ENCODE measurements around the gene REV3L.

REV3L gene

DNA sequence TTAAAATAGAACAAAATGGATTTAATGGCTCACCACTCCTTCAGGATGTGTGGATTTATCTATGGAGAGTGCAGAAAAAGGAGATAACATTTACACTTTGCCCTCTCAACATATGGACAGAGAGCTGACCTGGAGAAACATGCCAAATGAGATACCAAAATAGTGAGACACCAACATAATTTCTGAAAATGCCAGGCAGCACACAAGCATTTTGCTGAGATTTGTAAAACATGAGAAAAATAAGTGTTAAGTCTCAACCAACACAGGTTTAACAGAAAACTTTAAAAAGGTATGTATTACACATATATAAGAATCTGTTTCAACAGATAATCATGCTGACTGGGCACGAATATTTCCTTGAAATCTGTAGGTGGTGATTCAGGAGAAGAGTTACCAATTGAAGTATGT, 145.2 kb downstream of the REV3L start:
- H3K27ac ChIP-seq (replicated peaks), result no peak overlapping the region

DNA sequence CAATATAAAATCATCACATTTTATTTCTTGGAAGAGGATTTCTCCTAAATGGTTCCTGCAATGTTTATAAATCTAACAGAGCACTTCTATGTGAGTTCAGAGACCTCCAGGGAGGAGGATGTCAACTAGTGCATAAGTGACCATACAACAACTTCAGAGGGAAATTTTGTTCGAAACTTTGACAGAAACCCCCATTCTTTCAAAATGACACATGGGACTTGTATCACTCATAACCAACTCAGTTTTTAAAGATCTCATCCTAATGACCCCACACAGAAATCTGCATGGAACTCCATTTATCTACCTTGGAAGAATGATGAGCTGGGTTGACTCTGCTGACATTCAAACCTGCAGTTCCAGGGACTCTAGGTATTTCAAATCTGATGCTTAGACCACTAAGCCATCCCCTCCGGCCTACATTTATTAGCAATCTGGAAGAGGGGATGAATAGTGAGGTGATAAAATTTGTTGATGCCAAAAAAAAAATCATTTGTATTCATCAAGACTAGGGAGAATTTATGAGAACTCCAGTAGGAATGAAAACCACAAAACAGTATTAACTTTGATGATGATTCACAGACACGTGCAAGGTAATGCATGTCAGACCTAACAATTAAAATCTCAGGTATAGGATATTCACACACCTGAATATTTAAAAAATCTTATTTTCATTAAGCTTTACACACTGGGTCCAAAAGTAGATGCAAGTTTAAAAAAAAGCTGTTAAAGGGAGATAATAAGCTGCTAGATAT, 153.0 kb downstream of the REV3L start:
- no peak overlapping the region for H3K4me3 ChIP-seq (replicated peaks; ENCODE audit: insufficient read depth, low read length)
- no peaks in the 10 kb centered on the region for H3K27me3 ChIP-seq (ENCODE audit: insufficient read depth, poor library complexity, severe bottlenecking)
- no peak for DNase-seq (ENCODE audit: low read depth in 1 of 2, low spot score in 1 of 2)
- TF ChIP-seq, protein P1, sequence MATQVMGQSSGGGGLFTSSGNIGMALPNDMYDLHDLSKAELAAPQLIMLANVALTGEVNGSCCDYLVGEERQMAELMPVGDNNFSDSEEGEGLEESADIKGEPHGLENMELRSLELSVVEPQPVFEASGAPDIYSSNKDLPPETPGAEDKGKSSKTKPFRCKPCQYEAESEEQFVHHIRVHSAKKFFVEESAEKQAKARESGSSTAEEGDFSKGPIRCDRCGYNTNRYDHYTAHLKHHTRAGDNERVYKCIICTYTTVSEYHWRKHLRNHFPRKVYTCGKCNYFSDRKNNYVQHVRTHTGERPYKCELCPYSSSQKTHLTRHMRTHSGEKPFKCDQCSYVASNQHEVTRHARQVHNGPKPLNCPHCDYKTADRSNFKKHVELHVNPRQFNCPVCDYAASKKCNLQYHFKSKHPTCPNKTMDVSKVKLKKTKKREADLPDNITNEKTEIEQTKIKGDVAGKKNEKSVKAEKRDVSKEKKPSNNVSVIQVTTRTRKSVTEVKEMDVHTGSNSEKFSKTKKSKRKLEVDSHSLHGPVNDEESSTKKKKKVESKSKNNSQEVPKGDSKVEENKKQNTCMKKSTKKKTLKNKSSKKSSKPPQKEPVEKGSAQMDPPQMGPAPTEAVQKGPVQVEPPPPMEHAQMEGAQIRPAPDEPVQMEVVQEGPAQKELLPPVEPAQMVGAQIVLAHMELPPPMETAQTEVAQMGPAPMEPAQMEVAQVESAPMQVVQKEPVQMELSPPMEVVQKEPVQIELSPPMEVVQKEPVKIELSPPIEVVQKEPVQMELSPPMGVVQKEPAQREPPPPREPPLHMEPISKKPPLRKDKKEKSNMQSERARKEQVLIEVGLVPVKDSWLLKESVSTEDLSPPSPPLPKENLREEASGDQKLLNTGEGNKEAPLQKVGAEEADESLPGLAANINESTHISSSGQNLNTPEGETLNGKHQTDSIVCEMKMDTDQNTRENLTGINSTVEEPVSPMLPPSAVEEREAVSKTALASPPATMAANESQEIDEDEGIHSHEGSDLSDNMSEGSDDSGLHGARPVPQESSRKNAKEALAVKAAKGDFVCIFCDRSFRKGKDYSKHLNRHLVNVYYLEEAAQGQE (IDR thresholded peaks at IDR 0.05; ENCODE audit: insufficient replicate concordance, low read depth), result no peak
- TF ChIP-seq POLR2AphosphoS5 (IDR thresholded peaks at IDR 0.05; ENCODE audit: low read depth) (no peak), GABPA (IDR thresholded peaks at IDR 0.05; ENCODE audit: low read depth) (no peak), SPI1 (IDR thresholded peaks at IDR 0.05; ENCODE audit: borderline replicate concordance, low read depth) (no peak)
- TF ChIP-seq, protein P2, sequence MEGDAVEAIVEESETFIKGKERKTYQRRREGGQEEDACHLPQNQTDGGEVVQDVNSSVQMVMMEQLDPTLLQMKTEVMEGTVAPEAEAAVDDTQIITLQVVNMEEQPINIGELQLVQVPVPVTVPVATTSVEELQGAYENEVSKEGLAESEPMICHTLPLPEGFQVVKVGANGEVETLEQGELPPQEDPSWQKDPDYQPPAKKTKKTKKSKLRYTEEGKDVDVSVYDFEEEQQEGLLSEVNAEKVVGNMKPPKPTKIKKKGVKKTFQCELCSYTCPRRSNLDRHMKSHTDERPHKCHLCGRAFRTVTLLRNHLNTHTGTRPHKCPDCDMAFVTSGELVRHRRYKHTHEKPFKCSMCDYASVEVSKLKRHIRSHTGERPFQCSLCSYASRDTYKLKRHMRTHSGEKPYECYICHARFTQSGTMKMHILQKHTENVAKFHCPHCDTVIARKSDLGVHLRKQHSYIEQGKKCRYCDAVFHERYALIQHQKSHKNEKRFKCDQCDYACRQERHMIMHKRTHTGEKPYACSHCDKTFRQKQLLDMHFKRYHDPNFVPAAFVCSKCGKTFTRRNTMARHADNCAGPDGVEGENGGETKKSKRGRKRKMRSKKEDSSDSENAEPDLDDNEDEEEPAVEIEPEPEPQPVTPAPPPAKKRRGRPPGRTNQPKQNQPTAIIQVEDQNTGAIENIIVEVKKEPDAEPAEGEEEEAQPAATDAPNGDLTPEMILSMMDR (IDR thresholded peaks at IDR 0.05; ENCODE audit: insufficient read depth, low read length), result no peak
- no peak overlapping the region for H3K27ac ChIP-seq (replicated peaks)

More for the DNA sequence above, 145.2 kb downstream of the REV3L start:
- TF ChIP-seq, protein P1 (IDR thresholded peaks at IDR 0.05; ENCODE audit: insufficient replicate concordance, low read depth), result no peak
- TF ChIP-seq SPI1 (IDR thresholded peaks at IDR 0.05; ENCODE audit: borderline replicate concordance, low read depth) (no peak), POLR2AphosphoS5 (IDR thresholded peaks at IDR 0.05; ENCODE audit: low read depth) (no peak), GABPA (IDR thresholded peaks at IDR 0.05; ENCODE audit: low read depth) (no peak)
- TF ChIP-seq, protein P2 (IDR thresholded peaks at IDR 0.05; ENCODE audit: insufficient read depth, low read length), result no peak
- no peak for DNase-seq (ENCODE audit: low read depth in 1 of 2, low spot score in 1 of 2)
- Histone ChIP-seq H3K4me3 (replicated peaks; ENCODE audit: insufficient read depth, low read length) (no peak overlapping the region), H3K27me3 (ENCODE audit: insufficient read depth, poor library complexity, severe bottlenecking) (no peaks in the 10 kb centered on the region)

DNA sequence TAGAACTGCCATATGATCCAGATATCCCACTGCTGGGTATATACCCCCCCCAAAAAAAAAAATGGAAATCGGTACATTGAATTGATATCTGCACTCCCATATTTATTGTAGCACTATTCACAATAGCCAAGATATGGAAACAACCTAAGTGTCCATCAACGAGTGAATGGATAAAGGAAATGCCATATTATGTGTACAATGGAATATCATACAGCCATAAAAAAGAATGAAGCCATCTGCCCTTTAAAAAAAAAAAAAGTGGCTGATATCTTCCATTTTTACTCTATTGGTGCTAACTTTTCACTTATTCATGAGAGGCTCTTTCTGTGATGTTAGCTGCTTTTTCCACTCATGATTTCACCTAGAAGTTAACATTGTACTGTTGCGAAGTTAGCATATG, 156.5 kb downstream of the REV3L start:
- Histone ChIP-seq H3K27ac (replicated peaks) (no peak overlapping the region), H3K27me3 (ENCODE audit: insufficient read depth, poor library complexity, severe bottlenecking) (no peaks in the 10 kb centered on the region), H3K4me3 (replicated peaks; ENCODE audit: insufficient read depth, low read length) (no peak overlapping the region)
- DNase-seq (ENCODE audit: low read depth in 1 of 2, low spot score in 1 of 2), result no peak
- TF ChIP-seq SPI1 (IDR thresholded peaks at IDR 0.05; ENCODE audit: borderline replicate concordance, low read depth) (no peak), GABPA (IDR thresholded peaks at IDR 0.05; ENCODE audit: low read depth) (no peak), POLR2AphosphoS5 (IDR thresholded peaks at IDR 0.05; ENCODE audit: low read depth) (no peak)
- TF ChIP-seq, protein P2 (IDR thresholded peaks at IDR 0.05; ENCODE audit: insufficient read depth, low read length), result no peak
- TF ChIP-seq, protein P1 (IDR thresholded peaks at IDR 0.05; ENCODE audit: insufficient replicate concordance, low read depth), result no peak

Measured in HL-60 (cell line).